GM10847 (cell line): ENCODE measurements around the gene TBCK.

Source experiments
- POLR2A ChIP-seq: IDR thresholded peaks from 2 replicates; pipeline ENCODE4 v1.6.1; 2011; ENCODE audit not compliant: insufficient read length; ENCODE audit errors: extremely low read depth

TBCK gene

GRCh38 chr4:106315968-106316772 lies at the start of gene TBCK, which contains the start of gene AIMP1:
Gene TBCK, minus strand, starts transcription at chr4:106316209. Its CDS starts 7,249 bp downstream, at chr4:106308960.
Gene AIMP1, plus strand, starts transcription at chr4:106316550. Its CDS starts 8,460 bp downstream, at chr4:106325010.
- peak; percentile 64 for TF ChIP-seq POLR2A

- TF ChIP-seq POLR2A, result no peak
Observed at GRCh38 chr4:106365613-106366012, 49.6 kb upstream of the TBCK start.

DNA sequence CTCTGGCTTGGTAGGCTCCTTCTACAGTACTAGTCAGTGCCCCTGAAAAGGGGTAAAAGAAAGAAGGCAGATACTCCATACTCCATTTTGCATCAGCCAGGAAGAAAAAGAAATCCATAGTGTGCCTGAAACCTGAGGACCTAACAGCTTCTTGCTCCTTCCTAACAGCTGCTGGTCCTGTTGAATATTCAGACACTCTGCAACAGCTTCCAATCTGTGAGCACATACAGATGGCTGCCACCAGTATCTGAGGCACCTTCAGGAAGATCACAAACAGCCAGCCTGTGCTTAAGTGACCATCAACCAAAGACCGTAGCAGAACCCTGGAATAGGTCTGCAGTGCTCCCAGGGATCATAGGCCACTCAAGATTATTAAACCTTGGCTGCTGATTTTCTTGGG lies 48.3 kb upstream of the TBCK start:
- no peak for TF ChIP-seq POLR2A

- no peak for TF ChIP-seq POLR2A
Observed at GRCh38 chr4:106362086-106362825, 46.2 kb upstream of the TBCK start.

DNA sequence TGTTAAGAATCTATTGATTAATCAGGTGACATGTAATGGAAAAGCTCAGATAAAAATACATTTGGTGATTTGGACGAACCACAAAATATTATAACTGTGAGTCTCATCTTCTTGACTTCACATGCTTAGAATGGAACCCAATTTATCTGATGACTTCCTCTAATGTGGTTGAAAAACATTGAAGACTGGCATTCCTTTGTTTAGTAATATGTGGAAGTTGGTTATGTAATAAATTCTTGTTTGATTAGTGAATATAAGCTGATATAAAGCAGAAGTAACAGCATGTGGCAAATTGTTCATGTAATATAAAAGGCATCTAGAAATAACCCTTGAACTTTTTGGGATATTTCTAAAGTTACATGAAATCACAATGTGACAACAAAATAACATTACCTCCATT lies 42.9 kb upstream of the TBCK start:
- TF ChIP-seq POLR2A, result no peak

GRCh38 chr4:106355193-106355592 lies 39.2 kb upstream of the TBCK start:
- no peak for TF ChIP-seq POLR2A

GRCh38 chr4:106353786-106354185 lies 37.8 kb upstream of the TBCK start:
- no peak for TF ChIP-seq POLR2A

DNA sequence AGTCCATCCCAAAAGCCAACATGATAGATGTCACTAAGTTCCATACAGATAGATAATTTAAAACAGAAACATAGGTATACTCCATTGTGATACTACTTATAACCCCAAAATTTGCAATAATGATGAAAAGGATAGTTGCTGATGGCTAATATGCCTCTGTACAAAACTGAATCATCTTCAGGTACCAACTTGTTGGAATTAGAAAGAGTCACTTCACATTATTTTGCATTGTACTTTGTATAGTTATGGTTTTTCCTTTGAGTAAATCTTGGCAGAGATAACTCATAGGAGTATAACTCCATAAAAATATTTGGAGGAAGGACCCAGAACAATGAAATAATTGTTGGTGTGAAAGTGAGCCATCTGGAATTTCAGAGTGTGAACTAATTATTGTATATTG lies 35.0 kb upstream of the TBCK start:
- TF ChIP-seq POLR2A, result no peak

DNA sequence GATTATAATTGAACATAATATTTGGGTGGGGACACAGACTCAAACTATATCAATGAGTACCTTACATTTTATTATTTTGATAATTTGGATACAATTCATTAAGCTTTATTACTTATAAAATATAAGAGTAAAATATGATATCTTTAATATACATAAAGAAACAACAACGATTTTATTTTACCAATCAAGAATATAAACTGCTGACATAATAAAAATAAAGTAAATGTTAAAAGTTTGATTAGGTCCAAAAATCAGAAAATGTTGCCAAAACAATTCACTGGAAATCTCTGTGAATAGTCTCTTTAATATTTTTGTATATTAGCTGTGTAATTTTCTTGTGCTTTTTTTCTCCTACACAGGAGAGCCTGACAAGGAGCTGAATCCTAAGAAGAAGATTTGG lies 31.2 kb upstream of the TBCK start:
- TF ChIP-seq POLR2A, result no peak

GRCh38 chr4:106344647-106344970 lies 28.6 kb upstream of the TBCK start:
- no peak for TF ChIP-seq POLR2A

DNA sequence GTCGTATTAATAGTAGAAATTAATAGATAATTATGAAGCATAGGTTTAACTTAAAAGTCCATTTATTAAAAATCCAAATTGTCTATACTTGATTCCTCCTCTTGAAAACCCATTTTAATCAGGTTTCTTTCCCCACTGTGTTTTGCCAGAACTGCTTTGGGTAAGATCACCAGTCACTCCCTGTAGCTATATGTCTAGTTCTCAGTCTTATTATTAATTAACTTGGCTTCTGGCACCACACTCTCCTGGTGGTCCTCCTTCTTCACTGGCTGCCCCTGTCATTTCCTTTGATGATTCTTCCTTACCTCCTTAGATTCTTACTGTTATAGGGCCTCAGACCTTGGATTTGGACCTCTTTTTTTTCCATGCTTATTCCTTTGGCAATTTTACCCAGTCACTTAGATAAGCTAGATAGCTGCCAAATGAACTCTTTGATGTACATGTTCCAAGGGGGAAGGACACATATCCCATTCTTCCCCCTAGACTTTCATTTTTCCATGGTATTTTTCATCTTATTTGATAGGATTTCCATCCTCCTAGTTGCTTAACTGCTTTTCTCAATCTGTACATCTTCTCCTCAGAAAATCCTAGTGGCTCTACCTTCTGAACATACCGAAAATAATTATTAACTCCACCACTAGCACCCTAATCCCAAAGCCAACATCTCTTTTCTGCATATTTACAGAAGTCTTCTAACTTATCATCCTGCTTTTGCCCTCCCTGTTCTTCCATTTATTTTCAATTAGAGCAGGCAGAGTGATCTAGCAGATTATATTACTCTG lies 28.0 kb upstream of the TBCK start:
- no peak for TF ChIP-seq POLR2A

- TF ChIP-seq POLR2A, result no peak
Observed at GRCh38 chr4:106340774-106341173, 24.8 kb upstream of the TBCK start.

DNA sequence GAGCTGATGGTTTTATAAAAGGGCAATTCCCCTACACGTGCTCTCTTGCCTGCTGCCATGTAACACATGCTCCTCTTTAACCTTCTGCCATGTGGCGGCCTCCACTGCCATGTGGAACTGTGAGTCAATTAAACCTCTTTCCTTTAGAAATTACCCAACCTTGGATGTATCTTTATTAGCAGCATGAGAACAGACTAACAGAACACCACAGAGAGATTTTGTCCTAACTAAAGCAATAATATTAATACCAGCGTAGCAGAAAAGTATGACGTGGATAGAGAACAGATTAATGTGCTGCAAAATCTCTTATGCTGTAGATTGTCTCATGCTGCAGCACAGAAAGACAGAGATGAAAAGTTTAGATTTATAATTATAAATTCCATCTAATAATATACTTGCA lies 23.4 kb upstream of the TBCK start:
- no peak for TF ChIP-seq POLR2A

- TF ChIP-seq POLR2A, result no peak
Observed at GRCh38 chr4:106338671-106339070, 22.7 kb upstream of the TBCK start.

DNA sequence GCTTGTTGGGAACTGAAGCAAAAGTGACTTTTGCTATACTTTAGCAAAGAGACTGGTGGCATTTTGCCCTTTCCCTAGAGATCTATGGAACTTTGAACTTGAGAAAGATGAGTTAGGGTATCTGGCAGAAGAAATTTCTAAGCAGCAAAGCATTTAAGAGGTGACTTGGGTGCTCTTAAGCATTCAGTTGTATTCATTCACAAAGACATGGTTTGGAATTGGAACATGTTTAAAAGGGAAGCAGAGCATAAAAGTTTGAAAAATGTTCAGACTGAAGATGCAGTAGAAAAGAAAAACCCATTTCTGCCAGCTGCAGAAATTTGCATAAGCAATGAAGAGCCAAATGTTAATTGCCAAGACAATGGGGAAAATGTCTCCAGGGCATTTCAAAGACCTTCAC lies 21.9 kb upstream of the TBCK start:
- TF ChIP-seq POLR2A, result no peak

GRCh38 chr4:106336618-106337017 lies 20.6 kb upstream of the TBCK start:
- no peak for TF ChIP-seq POLR2A
